AG09319 (cell line): Measurements from ENCODE around the gene CNTNAP2.

Experiments
- DNase-seq: peaks from one replicate; pipeline ENCODE4 v3.0.0-alpha.2; 2010; ENCODE audit warnings: low read depth; ENCODE audit errors: extremely low read depth
- TF ChIP-seq, protein P1 (sequence below): IDR thresholded peaks from 2 replicates; pipeline ENCODE4 v1.5.1; 2011; ENCODE audit warnings: low read depth, mild to moderate bottlenecking, inconsistent platforms, low read length, moderate library complexity

CNTNAP2 gene

DNA sequence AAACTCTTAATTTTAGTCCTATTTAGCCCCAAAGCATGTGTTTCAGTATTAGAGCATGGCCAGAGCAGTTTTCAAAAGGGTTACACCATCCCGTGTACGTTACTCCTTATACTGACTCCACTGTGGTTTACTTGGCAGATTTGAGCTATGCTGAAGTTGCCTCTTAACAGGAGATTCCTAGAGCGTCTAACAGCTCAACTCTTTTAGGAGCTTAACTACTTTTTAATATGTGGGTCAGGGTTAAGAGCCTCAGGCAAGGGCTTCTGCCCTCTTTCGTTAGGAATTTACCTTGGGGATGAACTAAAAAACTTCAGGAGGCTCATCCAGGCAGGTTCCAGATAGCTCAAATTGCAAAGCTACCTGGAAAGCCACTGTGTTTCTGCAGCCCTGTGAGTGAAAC is 1799.2 kb downstream of the CNTNAP2 start:
- TF ChIP-seq, protein P1, sequence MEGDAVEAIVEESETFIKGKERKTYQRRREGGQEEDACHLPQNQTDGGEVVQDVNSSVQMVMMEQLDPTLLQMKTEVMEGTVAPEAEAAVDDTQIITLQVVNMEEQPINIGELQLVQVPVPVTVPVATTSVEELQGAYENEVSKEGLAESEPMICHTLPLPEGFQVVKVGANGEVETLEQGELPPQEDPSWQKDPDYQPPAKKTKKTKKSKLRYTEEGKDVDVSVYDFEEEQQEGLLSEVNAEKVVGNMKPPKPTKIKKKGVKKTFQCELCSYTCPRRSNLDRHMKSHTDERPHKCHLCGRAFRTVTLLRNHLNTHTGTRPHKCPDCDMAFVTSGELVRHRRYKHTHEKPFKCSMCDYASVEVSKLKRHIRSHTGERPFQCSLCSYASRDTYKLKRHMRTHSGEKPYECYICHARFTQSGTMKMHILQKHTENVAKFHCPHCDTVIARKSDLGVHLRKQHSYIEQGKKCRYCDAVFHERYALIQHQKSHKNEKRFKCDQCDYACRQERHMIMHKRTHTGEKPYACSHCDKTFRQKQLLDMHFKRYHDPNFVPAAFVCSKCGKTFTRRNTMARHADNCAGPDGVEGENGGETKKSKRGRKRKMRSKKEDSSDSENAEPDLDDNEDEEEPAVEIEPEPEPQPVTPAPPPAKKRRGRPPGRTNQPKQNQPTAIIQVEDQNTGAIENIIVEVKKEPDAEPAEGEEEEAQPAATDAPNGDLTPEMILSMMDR: no peak
- DNase-seq: no peak

DNA sequence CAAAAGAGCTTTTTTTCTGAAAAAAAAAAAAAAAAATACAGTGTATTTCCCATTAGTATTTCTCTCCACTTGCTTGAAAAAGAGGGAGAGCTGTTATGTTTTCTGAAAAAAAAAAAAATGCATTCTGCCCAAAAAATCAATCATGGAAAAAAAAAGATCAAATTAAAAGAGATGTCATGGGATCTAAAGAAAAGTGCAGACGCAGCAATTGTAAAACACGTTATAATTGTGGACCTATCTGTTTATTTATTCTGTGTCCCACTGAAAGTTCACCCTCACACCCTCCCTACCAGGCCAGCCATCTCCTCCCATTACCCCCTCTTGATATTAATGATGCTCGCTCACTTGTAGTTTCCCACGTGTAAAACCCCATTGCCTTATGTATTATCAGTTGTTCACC is 1800.0 kb downstream of the CNTNAP2 start:
- DNase-seq: no peak
- TF ChIP-seq, protein P1: no peak

DNA sequence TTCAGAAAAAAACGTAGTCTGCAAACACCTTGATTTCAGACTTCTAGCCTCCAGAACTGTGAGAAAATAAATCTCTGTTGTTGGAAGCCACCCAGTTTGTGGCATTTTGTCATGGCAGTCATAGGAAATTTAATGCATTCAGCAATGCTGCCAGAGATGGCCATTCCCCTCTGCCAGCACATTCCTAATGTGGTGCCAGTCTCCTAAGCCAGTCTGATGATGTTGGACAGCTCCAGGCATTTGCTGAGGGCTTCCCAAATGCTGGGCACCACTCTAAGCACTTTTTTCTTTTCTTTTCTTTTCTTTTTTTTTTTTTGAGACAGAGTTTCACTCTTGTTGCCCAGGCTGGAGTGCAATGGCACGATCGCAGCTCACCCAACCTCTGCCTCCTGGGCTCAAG is 1807.2 kb downstream of the CNTNAP2 start:
- DNase-seq: no peak
- TF ChIP-seq, protein P1: no peak

DNA sequence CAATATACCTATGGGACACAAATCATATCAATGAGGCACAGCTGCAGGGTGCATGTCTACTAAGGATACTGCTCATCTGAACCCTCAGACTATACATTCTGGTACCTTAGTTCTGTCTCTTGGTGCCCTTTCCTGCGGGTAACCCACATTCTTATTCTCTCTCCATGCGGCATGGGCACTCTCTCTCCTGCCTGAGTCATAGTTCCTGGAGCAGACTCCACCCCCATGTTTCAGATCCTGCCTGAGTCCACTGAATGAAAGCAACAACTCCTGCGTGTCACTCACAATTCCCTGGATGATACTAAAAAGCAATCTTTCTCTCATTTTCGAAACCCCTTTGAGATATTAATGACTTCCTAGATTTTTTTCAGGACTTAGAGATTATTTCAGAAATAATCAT is 1820.8 kb downstream of the CNTNAP2 start:
- TF ChIP-seq, protein P1: no peak
- DNase-seq: no peak

DNA sequence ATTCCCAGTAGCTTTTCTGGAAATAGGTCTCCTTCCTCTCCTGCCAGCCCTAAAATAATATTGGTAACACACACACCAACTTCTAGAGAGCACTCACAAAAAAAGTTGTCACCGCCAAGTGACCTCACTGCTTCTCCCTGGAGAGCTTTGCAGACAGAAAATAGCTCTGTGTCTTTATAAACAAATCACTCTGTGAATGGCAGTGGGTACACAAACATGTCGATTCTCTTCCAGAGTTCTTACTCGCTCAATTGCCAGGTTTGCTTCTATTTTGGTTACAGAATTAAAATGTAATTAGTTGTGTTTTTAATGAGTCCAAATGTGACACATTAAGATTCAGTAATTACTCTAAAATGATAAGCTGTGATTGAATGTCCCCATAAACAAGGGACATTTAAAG is 1824.8 kb downstream of the CNTNAP2 start:
- TF ChIP-seq, protein P1: no peak
- DNase-seq: no peak

DNA sequence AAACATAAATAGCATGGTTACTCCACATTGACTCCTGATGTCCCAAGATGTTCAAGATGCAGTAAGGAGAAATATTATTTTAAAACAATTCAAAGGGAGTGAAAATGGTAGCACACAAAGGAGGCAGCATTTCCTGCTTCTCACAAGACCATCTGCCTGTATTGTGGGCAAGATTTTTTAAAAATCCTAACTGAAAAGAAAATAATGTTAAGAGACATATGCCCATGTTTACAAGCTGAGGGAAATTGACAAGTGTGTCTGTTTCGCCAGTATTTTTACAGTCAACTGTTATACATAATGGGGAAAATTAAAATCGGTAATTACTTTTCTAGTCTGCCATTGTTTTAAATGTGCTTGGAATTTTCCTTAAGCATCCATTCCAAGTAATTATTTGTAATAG is 1827.7 kb downstream of the CNTNAP2 start:
- no peak for DNase-seq
- TF ChIP-seq, protein P1: no peak

DNA sequence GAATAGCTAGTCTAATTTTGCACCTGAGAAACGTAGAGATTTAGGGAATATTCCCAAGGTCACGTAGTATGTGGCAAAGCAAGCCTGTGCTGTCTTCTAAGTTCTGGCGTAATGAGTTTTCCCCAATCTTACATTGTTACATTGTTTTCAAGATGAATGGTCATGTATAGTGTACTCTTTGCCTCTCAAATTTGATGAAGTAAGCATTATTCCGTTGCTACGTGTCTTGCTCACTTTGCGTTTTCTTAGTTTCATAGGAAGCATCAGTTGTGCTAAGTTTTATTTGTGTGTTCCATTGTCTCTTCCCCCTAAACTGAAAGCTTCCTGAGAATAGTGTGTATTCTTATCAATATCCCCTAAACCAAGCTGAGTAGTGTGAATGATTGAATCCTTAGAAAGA is 1836.3 kb downstream of the CNTNAP2 start:
- DNase-seq: no peak
- TF ChIP-seq, protein P1: no peak
